ENCODE results near the gene SNRNP200.

The SNRNP200 gene

DNA sequence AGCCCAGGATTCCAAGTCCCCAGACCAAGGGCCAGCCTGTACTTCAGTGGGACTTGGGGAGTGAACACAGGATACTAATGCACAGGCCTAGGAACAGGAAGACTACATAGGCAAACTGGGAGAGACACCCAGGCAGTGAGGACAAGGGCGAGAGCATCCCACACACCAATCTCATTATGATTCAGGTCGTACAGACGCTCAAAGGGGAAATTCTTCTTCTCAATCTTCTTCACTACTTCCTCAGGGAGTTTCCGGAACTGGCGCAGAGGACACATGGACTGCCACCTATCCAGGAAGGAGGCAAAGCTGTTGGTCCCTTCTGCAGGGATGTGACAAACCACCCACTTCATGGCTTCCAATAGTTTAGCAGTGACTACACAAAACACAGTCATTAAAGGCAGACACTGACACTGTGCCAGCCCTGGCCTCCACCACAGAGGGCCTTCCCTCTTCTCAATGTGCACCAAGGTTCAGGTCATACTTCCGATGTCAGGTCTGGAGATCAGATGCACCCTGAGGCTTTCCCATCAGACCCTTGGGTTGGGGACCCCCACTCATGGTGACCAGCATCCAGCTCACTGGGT lies 18.0 kb downstream of the SNRNP200 start:
- Histone ChIP-seq H3K4me2 (ENCODE audit: low read length) (no peak overlapping the region), H3K9me3 (ENCODE audit: insufficient read depth, low read length) (no peaks in the 10 kb centered on the region), H3K9ac (ENCODE audit: low read length) (no peak overlapping the region), H3K4me3 (ENCODE audit: low read length) (no peak overlapping the region), H2AFZ (ENCODE audit: low read depth, low read length) (no peak overlapping the region), H3K36me3 (replicated peaks; ENCODE audit: low read depth, low read length) (peaks cover 92% of the 10 kb centered on the region), H3K27ac (ENCODE audit: low read length) (no peak overlapping the region), H3K79me2 (ENCODE audit: low read length) (no peaks in the 10 kb centered on the region), H3K27me3 (ENCODE audit: low read depth, low read length) (no peaks in the 10 kb centered on the region), H4K20me1 (ENCODE audit: insufficient read depth, low read length) (no peaks in the 10 kb centered on the region), H3K4me1 (ENCODE audit: low read length) (no peaks in the 10 kb centered on the region)
- no peak for TF ChIP-seq EZH2phosphoT487 (IDR thresholded peaks at IDR 0.05; ENCODE audit: low read depth)
- TF ChIP-seq, protein P1, sequence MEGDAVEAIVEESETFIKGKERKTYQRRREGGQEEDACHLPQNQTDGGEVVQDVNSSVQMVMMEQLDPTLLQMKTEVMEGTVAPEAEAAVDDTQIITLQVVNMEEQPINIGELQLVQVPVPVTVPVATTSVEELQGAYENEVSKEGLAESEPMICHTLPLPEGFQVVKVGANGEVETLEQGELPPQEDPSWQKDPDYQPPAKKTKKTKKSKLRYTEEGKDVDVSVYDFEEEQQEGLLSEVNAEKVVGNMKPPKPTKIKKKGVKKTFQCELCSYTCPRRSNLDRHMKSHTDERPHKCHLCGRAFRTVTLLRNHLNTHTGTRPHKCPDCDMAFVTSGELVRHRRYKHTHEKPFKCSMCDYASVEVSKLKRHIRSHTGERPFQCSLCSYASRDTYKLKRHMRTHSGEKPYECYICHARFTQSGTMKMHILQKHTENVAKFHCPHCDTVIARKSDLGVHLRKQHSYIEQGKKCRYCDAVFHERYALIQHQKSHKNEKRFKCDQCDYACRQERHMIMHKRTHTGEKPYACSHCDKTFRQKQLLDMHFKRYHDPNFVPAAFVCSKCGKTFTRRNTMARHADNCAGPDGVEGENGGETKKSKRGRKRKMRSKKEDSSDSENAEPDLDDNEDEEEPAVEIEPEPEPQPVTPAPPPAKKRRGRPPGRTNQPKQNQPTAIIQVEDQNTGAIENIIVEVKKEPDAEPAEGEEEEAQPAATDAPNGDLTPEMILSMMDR (IDR thresholded peaks at IDR 0.05; ENCODE audit: low read depth, low read length) = no peak

DNA sequence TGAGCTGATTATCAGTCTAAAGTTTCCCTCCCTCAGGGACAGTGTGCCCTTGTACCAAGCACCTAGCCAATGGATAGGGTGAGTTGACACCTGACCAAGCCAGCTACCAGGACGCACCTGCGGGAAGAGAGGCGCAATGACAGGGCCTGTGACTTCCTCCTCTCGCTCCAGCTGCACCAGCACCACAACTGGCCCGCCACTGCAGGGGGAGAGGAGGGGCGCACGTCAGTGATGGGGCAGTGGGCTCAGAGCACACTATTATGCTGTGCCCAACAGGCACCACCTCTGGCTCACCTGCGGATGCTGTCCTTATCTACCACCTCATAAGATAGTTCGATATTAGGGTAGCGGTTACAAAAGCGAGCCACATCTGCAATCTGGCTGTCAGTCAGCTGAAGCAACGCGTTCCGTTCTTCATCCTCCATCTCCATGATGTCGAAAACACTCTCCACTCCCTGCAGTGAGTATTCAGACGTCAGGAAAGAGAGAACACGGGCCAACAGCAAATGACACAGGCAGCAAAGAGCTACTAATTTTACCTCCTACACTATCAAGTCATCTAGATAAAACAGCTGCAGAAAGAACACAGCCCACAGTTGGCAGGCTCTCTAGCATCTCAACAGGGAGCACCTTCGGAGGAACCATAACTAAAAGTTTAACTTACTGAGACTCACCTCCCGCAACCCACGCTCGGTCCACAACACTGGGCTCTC lies 28.4 kb downstream of the SNRNP200 start:
- H3K4me1 ChIP-seq (ENCODE audit: low read length) = no peaks in the 10 kb centered on the region
- H3K27ac ChIP-seq (ENCODE audit: low read length) = no peak overlapping the region
- no peaks in the 10 kb centered on the region for H3K27me3 ChIP-seq (ENCODE audit: low read depth, low read length)
- H2AFZ ChIP-seq (ENCODE audit: low read depth, low read length) = no peak overlapping the region
- H3K79me2 ChIP-seq (ENCODE audit: low read length) = no peaks in the 10 kb centered on the region
- H3K9me3 ChIP-seq (ENCODE audit: insufficient read depth, low read length) = no peaks in the 10 kb centered on the region
- peaks cover 56% of the 10 kb centered on the region for H3K36me3 ChIP-seq (replicated peaks; ENCODE audit: low read depth, low read length)
- no peak overlapping the region for H3K4me2 ChIP-seq (ENCODE audit: low read length)
- H3K9ac ChIP-seq (ENCODE audit: low read length) = no peak overlapping the region
- peaks cover 1% of the 10 kb centered on the region; the same call in 1 of the 2 replicates for H4K20me1 ChIP-seq (ENCODE audit: insufficient read depth, low read length)
- H3K4me3 ChIP-seq (ENCODE audit: low read length) = no peak overlapping the region
- no peak for TF ChIP-seq EZH2phosphoT487 (IDR thresholded peaks at IDR 0.05; ENCODE audit: low read depth)
- TF ChIP-seq, protein P1 (IDR thresholded peaks at IDR 0.05; ENCODE audit: low read depth, low read length) = no peak

DNA sequence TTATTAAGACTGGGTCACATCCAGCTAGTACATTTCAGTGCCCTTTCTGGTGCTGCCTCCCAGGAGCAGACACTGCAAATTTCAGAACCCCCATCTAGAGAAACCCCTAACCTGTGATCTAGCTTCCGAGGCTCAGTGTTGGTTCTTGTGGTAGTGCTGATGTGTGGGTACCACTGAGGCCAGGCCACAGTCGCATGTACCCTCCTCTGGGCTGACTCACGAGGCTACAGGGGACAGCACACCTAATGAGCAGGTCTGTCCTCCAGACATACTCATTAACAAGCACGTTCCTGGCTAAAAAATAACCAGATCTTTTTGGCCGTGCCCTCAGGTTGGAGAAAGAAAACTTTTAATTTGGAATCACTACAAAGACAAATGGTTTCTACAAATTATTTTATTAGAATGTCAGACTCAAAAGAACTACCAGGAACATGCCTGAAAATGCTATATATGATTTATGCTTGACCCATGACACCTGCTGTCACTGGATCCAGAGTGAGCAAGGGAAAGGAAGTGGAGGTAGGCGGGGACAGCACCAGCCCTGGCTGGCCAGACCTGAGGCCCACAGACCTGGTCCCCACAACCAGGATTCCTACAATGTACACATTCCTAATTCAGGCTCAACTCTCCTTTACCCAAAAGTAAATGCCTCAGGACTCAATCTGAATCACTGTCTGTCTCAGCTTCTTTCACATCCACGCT lies 30.8 kb downstream of the SNRNP200 start:
- TF ChIP-seq, protein P1 (IDR thresholded peaks at IDR 0.05; ENCODE audit: low read depth, low read length) = no peak
- TF ChIP-seq EZH2phosphoT487 (IDR thresholded peaks at IDR 0.05; ENCODE audit: low read depth) = no peak
- Histone ChIP-seq H3K9ac (ENCODE audit: low read length) (no peak overlapping the region), H3K27me3 (ENCODE audit: low read depth, low read length) (no peaks in the 10 kb centered on the region), H3K4me2 (ENCODE audit: low read length) (no peak overlapping the region), H2AFZ (ENCODE audit: low read depth, low read length) (no peak overlapping the region), H4K20me1 (ENCODE audit: insufficient read depth, low read length) (peaks cover 2% of the 10 kb centered on the region; the same call in 1 of the 2 replicates), H3K27ac (ENCODE audit: low read length) (no peak overlapping the region), H3K79me2 (ENCODE audit: low read length) (no peaks in the 10 kb centered on the region), H3K4me3 (ENCODE audit: low read length) (no peak overlapping the region), H3K4me1 (ENCODE audit: low read length) (no peaks in the 10 kb centered on the region), H3K36me3 (replicated peaks; ENCODE audit: low read depth, low read length) (peaks cover 60% of the 10 kb centered on the region), H3K9me3 (ENCODE audit: insufficient read depth, low read length) (no peaks in the 10 kb centered on the region)

DNA sequence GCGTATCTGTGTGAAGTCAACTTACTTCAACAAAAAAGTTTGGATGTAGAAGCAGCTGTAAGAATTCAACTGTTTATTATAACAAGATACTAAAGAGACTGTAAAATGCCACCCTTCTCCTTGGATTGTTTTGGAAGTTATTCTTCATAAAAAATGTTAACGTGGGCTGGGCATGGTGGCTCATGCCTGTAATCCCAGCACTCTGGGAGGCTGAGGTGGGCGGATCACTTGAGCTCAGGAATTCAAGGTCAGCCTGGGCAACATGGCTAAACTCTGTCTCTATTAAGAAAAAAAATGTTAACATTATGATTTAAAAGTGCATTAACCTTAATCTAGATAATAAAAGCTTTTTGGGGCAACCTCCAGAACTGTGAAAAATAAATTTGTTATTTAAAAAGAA lies 31.6 kb downstream of the SNRNP200 start:
- no peak for TF ChIP-seq EZH2phosphoT487 (IDR thresholded peaks at IDR 0.05; ENCODE audit: low read depth)
- TF ChIP-seq, protein P1 (IDR thresholded peaks at IDR 0.05; ENCODE audit: low read depth, low read length) = no peak
- Histone ChIP-seq H3K27ac (ENCODE audit: low read length) (no peak overlapping the region), H3K9ac (ENCODE audit: low read length) (no peak overlapping the region), H3K79me2 (ENCODE audit: low read length) (no peaks in the 10 kb centered on the region), H3K4me2 (ENCODE audit: low read length) (no peak overlapping the region), H2AFZ (ENCODE audit: low read depth, low read length) (no peak overlapping the region), H4K20me1 (ENCODE audit: insufficient read depth, low read length) (peaks cover 2% of the 10 kb centered on the region; the same call in 1 of the 2 replicates), H3K4me1 (ENCODE audit: low read length) (no peaks in the 10 kb centered on the region), H3K36me3 (replicated peaks; ENCODE audit: low read depth, low read length) (peaks cover 60% of the 10 kb centered on the region), H3K27me3 (ENCODE audit: low read depth, low read length) (no peaks in the 10 kb centered on the region), H3K9me3 (ENCODE audit: insufficient read depth, low read length) (no peaks in the 10 kb centered on the region), H3K4me3 (ENCODE audit: low read length) (no peak overlapping the region)

Measured in OCI-LY3 (cell line).